HG02610 (cell line): ENCODE results near the gene HMG20A.

Experiments used
- ATAC-seq: cut with Tn5 transposase; IDR thresholded peaks from one replicate; pipeline ENCODE4 v1.9.1; 2021; ENCODE audit warnings: mild to moderate bottlenecking, moderate library complexity; ENCODE audit not compliant: unreplicated experiment

The HMG20A gene

GRCh38 chr15:77533578-77534430 lies 113.1 kb downstream of the HMG20A start:
- ATAC-seq: no peak
